ENCODE results near the gene CCDC60. TPM values are rescaled to one million over a fixed set of nuclear protein-coding genes. Genes with fewer than 3 reads are reported as not detected.

The CCDC60 gene
- total and polyA plus RNA-seq, 10 of the 15 experiments (the other 5 are each of a cell fraction or from before 2014, with no cell fraction given): 0.19 TPM; not detected in 9

- no peaks in the 10 kb centered on the region for H3K9me3 ChIP-seq (replicated peaks; ENCODE audit: control insufficient read depth, insufficient read depth, low read length)
- intact Hi-C loops (cut with micrococcal nuclease; ENCODE audit: unreplicated experiment): no loop called here
- no peak overlapping the region for H3K27ac ChIP-seq (ENCODE audit: control insufficient read depth, insufficient read depth)
- ChIA-PET SMC1A (ENCODE audit: uncharacterized antibody, unreplicated experiment) (no interaction called here), RAD21 (ENCODE audit: unreplicated experiment) (no interaction called here), POLR2A (no interaction called here), CTCF (no interaction called here)
- H3K4me2 ChIP-seq (ENCODE audit: control insufficient read depth, insufficient read depth): no peak overlapping the region
- no peak overlapping the region for H2AFZ ChIP-seq (ENCODE audit: control insufficient read depth, low read depth, low read length)
- in situ Hi-C loops (cut with MboI): no loop called here
- H4K20me1 ChIP-seq (ENCODE audit: control insufficient read depth, insufficient read depth): no peaks in the 10 kb centered on the region
- H3K9ac ChIP-seq (ENCODE audit: control insufficient read depth, insufficient read depth, low read length): no peak overlapping the region
- H3K4me1 ChIP-seq (ENCODE audit: control insufficient read depth, insufficient read depth, low read length): no peaks in the 10 kb centered on the region
- no peak overlapping the region for H3K4me3 ChIP-seq
- ATAC-seq (no peak), DNase-seq (ENCODE audit: low read depth, low spot score) (no peak), FAIRE-seq (no peak)
- 34% methylated on average over 4 of the region's 4 CpGs for WGBS (ENCODE audit: insufficient coverage, insufficient replicate concordance, low lambda C conversion rate, missing lambda C conversion rate)
- TF ChIP-seq CBX3 (IDR thresholded peaks at IDR 0.05; ENCODE audit: borderline replicate concordance, low read depth) (no peak), NBN (IDR thresholded peaks at IDR 0.05) (no peak), TAF1 (IDR thresholded peaks at IDR 0.05; ENCODE audit: borderline replicate concordance, low read depth, low read length) (no peak), MYC (IDR thresholded peaks at IDR 0.05; ENCODE audit: insufficient read depth, insufficient read length, insufficient replicate concordance, low read length, severe bottlenecking) (no peak), SREBF2 (IDR thresholded peaks at IDR 0.05; ENCODE audit: low read length) (no peak), E2F4 (IDR thresholded peaks at IDR 0.05; ENCODE audit: low read depth, low read length) (no peak), NR2F1 (conservative IDR thresholded peaks at IDR 0.05) (no peak), ZBTB40 (IDR thresholded peaks at IDR 0.05; ENCODE audit: borderline replicate concordance) (no peak), HDGF (IDR thresholded peaks at IDR 0.05) (no peak), MLLT1 (IDR thresholded peaks at IDR 0.05) (no peak)
- H3K27me3 ChIP-seq (replicated peaks in 1 of 2; ENCODE audit: control insufficient read depth in 2 of 2, insufficient read depth in 2 of 2, low read length in 1 of 2): no peaks in the 10 kb centered on the region
- no TSS peak for BruUV-seq (replicated peaks)
- H3K79me2 ChIP-seq (ENCODE audit: control insufficient read depth, insufficient read depth, low read length): no peaks in the 10 kb centered on the region
- no peaks in the 10 kb centered on the region for H3K36me3 ChIP-seq (ENCODE audit: control insufficient read depth in 2 of 2, insufficient read depth in 2 of 2, low read length in 1 of 2)
These were observed 59.1 kb downstream of the CCDC60 start for GRCh38 chr12:119393677-119394076.

Measured in GM12878 (cell line).